CD4-positive, CD25-positive, alpha-beta regulatory T cell (primary cell): ENCODE data around the gene TYW3. TPM values are rescaled to one million over a fixed set of nuclear protein-coding genes. Genes with fewer than 3 reads are reported as not detected.
"Not testable (repeated sequence)": the region's sequence is repeated elsewhere in the genome, so short reads cannot be mapped to it uniquely, and the experiment has no call there.

Source experiments
- ATAC-seq, 2 donors: fragments of 150-1000 bp; cut with Tn5 transposase; one replicate each; pipeline ENCODE4 v1.10.0; 2021; ENCODE audit warnings: low read depth in 2 of 2, moderate number of reproducible peaks in 2 of 2, moderate library complexity in 1 of 2
- DNase-seq, 3 donors: peaks; one replicate each; pipeline versions ENCODE4 v3.0.0 to v3.0.0-alpha.2; 2012 to 2022; ENCODE audit warnings: mixed read lengths in 1 of 3
- H3K27ac ChIP-seq: one replicate; pipeline ENCODE4 v1.7.0; 2013; ENCODE audit warnings: mild to moderate bottlenecking, low read length; ENCODE audit not compliant: insufficient read depth, poor library complexity, severe bottlenecking
- H3K27me3 ChIP-seq: one replicate; pipeline ENCODE4 v1.7.0; 2013; ENCODE audit warnings: low read length; ENCODE audit not compliant: control insufficient read depth, insufficient read depth
- H3K36me3 ChIP-seq: one replicate; pipeline ENCODE4 v1.7.0; 2013; ENCODE audit warnings: mild to moderate bottlenecking, low read length, moderate library complexity; ENCODE audit not compliant: control insufficient read depth, insufficient read depth
- H3K4me1 ChIP-seq: 2 replicates; pipeline ENCODE4 v1.7.0; 2013; ENCODE audit warnings: mild to moderate bottlenecking, low read length; ENCODE audit not compliant: insufficient read depth, control insufficient read depth, poor library complexity, severe bottlenecking
- H3K4me3 ChIP-seq: one replicate; pipeline ENCODE4 v1.7.0; 2013; ENCODE audit warnings: low read depth, mild to moderate bottlenecking, low read length, moderate library complexity
- H3K9me3 ChIP-seq, 2 experiments: 1 replicate in 1 of 2; 2 replicates in 1 of 2; pipeline ENCODE4 v1.7.0; 2013; ENCODE audit warnings: low read length in 2 of 2, mild to moderate bottlenecking in 1 of 2, moderate library complexity in 1 of 2; ENCODE audit not compliant: control insufficient read depth in 2 of 2
- H3K27ac Mint-ChIP-seq, 3 donors: one replicate each; pipeline ENCODE4 v1.8.0; 2020 to 2022; ENCODE audit warnings: mild to moderate bottlenecking in 3 of 3, mixed read lengths in 3 of 3, moderate library complexity in 2 of 3
- H3K27me3 Mint-ChIP-seq: one replicate; pipeline ENCODE4 v1.8.0; 2022; ENCODE audit warnings: mild to moderate bottlenecking, mixed read lengths
- H3K36me3 Mint-ChIP-seq: one replicate; pipeline ENCODE4 v1.8.0; 2020; ENCODE audit warnings: mixed read lengths
- H3K4me1 Mint-ChIP-seq, 4 donors: one replicate each; pipeline ENCODE4 v1.8.0; 2020 to 2022; ENCODE audit warnings: mixed read lengths in 4 of 4, mild to moderate bottlenecking in 1 of 4
- H3K4me3 Mint-ChIP-seq, 4 donors: one replicate each; pipeline ENCODE4 v1.8.0; 2020 to 2022; ENCODE audit warnings: mild to moderate bottlenecking in 4 of 4, mixed read lengths in 4 of 4, moderate library complexity in 3 of 4
- H3K9me3 Mint-ChIP-seq, 7 donors: one replicate each; pipeline ENCODE4 v1.8.0; 2020 to 2022; ENCODE audit warnings: mixed read lengths in 7 of 7, mild to moderate bottlenecking in 3 of 7, moderate library complexity in 2 of 7
- polyA plus RNA-seq, 4 donors: library from polyadenylated mRNA; unstranded; fragments of 300-500 nt; fragmentation: Illumina TruSeq; gene quantifications; one replicate each; pipeline ENCODE4 v1.2.3, GENCODE V29; 2021
- total RNA-seq: library from RNA; stranded (reverse); gene quantifications from one replicate; pipeline ENCODE4 v1.2.3, GENCODE V29; 2022

The TYW3 gene
- total and polyA plus RNA-seq, 5 donors from 2014 or later: 6.1 to 11.4 (median 9.7) TPM

- H3K4me1 Mint-ChIP-seq: peaks cover 30 to 72% (median 48%) of the 10 kb centered on the region in 4 donors
- H3K27me3 Mint-ChIP-seq: no peaks in the 10 kb centered on the region
- peak overlapping the region; percentile 39 to 90 (median 80) for H3K27ac Mint-ChIP-seq
- no peak for DNase-seq
- Histone ChIP-seq H3K9me3 (peaks cover 0 to under 1% of the 10 kb centered on the region in 2 experiments), H3K27ac (peak overlapping the region; percentile 16), H3K4me1 (peaks cover 24% of the 10 kb centered on the region), H3K36me3 (peaks cover 8% of the 10 kb centered on the region), H3K27me3 (no peaks in the 10 kb centered on the region), H3K4me3 (peak overlapping the region; percentile 49)
- ATAC-seq: no peak
- H3K9me3 Mint-ChIP-seq: peaks cover 0 to 24% (median 0%) of the 10 kb centered on the region in 7 donors
- peaks cover 26% of the 10 kb centered on the region for H3K36me3 Mint-ChIP-seq
- peak overlapping the region; percentile 55 to 82 (median 74) for H3K4me3 Mint-ChIP-seq
These were observed 1.4 kb upstream of the TYW3 start for GRCh38 chr1:74731399-74732052.

GRCh38 chr1:74732071-74732946 lies 643 bp upstream of the TYW3 start:
- peaks cover 30 to 70% (median 46%) of the 10 kb centered on the region in 4 donors for H3K4me1 Mint-ChIP-seq
- H3K27me3 Mint-ChIP-seq, DNase-seq, H3K27me3 ChIP-seq, H3K9me3 ChIP-seq: not testable (repeated sequence)
- H3K36me3 Mint-ChIP-seq: peaks cover 24% of the 10 kb centered on the region
- H3K27ac ChIP-seq: peak overlapping the region; percentile 83
- H3K4me1 ChIP-seq: peaks cover 24% of the 10 kb centered on the region
- ATAC-seq: peak; percentile 7 to 8
- peaks cover 15% of the 10 kb centered on the region for H3K36me3 ChIP-seq
- peak overlapping the region; percentile 91 to 100 (median 96) for H3K4me3 Mint-ChIP-seq
- peak overlapping the region; percentile 98 for H3K4me3 ChIP-seq
- H3K27ac Mint-ChIP-seq: peak overlapping the region; percentile 99
- H3K9me3 Mint-ChIP-seq: peaks cover 0 to 17% (median 0%) of the 10 kb centered on the region in 7 donors

GRCh38 chr1:74733604-74734484 lies 892 bp downstream of the TYW3 start:
- Mint-ChIP-seq H3K4me1 (peaks cover 26 to 64% (median 42%) of the 10 kb centered on the region in 4 donors), H3K27ac (peak overlapping the region; percentile 99), H3K9me3 (peaks cover 0 to 8% (median 0%) of the 10 kb centered on the region in 7 donors), H3K4me3 (peak overlapping the region; percentile 91 to 100 (median 96)), H3K36me3 (peaks cover 27% of the 10 kb centered on the region), H3K27me3 (no peaks in the 10 kb centered on the region)
- Histone ChIP-seq H3K27me3 (no peaks in the 10 kb centered on the region), H3K4me1 (peaks cover 24% of the 10 kb centered on the region), H3K36me3 (peaks cover 16% of the 10 kb centered on the region), H3K9me3 (no peaks in the 10 kb centered on the region), H3K4me3 (peak overlapping the region; percentile 98), H3K27ac (peak overlapping the region; percentile 83)
- DNase-seq: peak; percentile 25 to 89 (median 72)
- ATAC-seq: peak; percentile 72 to 77

GRCh38 chr1:74737333-74737732 lies 4.4 kb downstream of the TYW3 start:
- Mint-ChIP-seq H3K4me3 (peak overlapping the region in 1 of 4 donors; percentile 49), H3K27ac (no peak overlapping the region), H3K4me1 (peaks cover 22 to 34% (median 29%) of the 10 kb centered on the region in 4 donors), H3K36me3 (peaks cover 51% of the 10 kb centered on the region), H3K27me3 (no peaks in the 10 kb centered on the region), H3K9me3 (peaks cover 0 to 2% (median 0%) of the 10 kb centered on the region in 7 donors)
- H3K27me3 ChIP-seq: no peaks in the 10 kb centered on the region
- no peak overlapping the region for H3K4me3 ChIP-seq
- H3K27ac ChIP-seq: no peak overlapping the region
- peaks cover 17% of the 10 kb centered on the region for H3K4me1 ChIP-seq
- H3K36me3 ChIP-seq: peaks cover 37% of the 10 kb centered on the region
- ATAC-seq (no peak), DNase-seq (no peak)
- no peaks in the 10 kb centered on the region for H3K9me3 ChIP-seq

- not testable (repeated sequence) for H3K27me3 ChIP-seq, H3K9me3 Mint-ChIP-seq, H3K27me3 Mint-ChIP-seq, H3K27ac ChIP-seq, H3K4me3 ChIP-seq, H3K9me3 ChIP-seq, DNase-seq, ATAC-seq, H3K4me1 ChIP-seq, H3K27ac Mint-ChIP-seq
- Mint-ChIP-seq H3K4me1 (peaks cover 6 to 15% (median 10%) of the 10 kb centered on the region in 4 donors), H3K36me3 (peaks cover 70% of the 10 kb centered on the region), H3K4me3 (peak overlapping the region in 1 of 4 donors; percentile 32)
- H3K36me3 ChIP-seq: peaks cover 46% of the 10 kb centered on the region
These were observed 7.5 kb downstream of the TYW3 start for GRCh38 chr1:74740307-74740980.

GRCh38 chr1:74745247-74745646 lies 12.3 kb downstream of the TYW3 start:
- not testable (repeated sequence) for DNase-seq, H3K27ac ChIP-seq, ATAC-seq, H3K27me3 ChIP-seq, H3K27ac Mint-ChIP-seq, H3K4me3 Mint-ChIP-seq, H3K9me3 ChIP-seq, H3K27me3 Mint-ChIP-seq, H3K4me1 ChIP-seq, H3K9me3 Mint-ChIP-seq, H3K4me3 ChIP-seq
- peaks cover 43% of the 10 kb centered on the region for H3K36me3 ChIP-seq
- Mint-ChIP-seq H3K36me3 (peaks cover 73% of the 10 kb centered on the region), H3K4me1 (peaks cover 0 to 13% (median 0%) of the 10 kb centered on the region in 4 donors)

GRCh38 chr1:74748960-74749359 lies 16.0 kb downstream of the TYW3 start:
- Mint-ChIP-seq H3K27me3 (no peaks in the 10 kb centered on the region), H3K4me3 (no peak overlapping the region), H3K27ac (peak overlapping the region in 1 of 3 donors; percentile 9), H3K36me3 (peaks cover 67% of the 10 kb centered on the region), H3K4me1 (peaks cover 0 to 7% (median 0%) of the 10 kb centered on the region in 4 donors), H3K9me3 (no peaks in the 10 kb centered on the region)
- Histone ChIP-seq H3K27ac (no peak overlapping the region), H3K36me3 (peaks cover 59% of the 10 kb centered on the region), H3K4me3 (no peak overlapping the region), H3K4me1 (no peaks in the 10 kb centered on the region), H3K9me3 (no peaks in the 10 kb centered on the region), H3K27me3 (no peaks in the 10 kb centered on the region)
- DNase-seq (no peak), ATAC-seq (no peak)
